HepG2 (cell line): ENCODE data around the gene TMEM258. TPM values are rescaled to one million over a fixed set of nuclear protein-coding genes. Genes with fewer than 3 reads are reported as not detected.

Experiments used
- DNMT1 ChIP-seq: sonication (generic); formaldehyde crosslinking; IDR thresholded peaks from 2 replicates; pipeline ENCODE4 v1.5.1; 2020; ENCODE audit warnings: mild to moderate bottlenecking, missing genetic modification reagents
- KAT2B ChIP-seq: fragments of 150-350 bp; IDR thresholded peaks from 2 replicates; pipeline ENCODE4 v1.6.1; 2014; ENCODE audit warnings: low read depth, low read length, borderline replicate concordance
- NRL ChIP-seq: sonication (generic); formaldehyde crosslinking; IDR thresholded peaks from 2 replicates; pipeline ENCODE4 v1.5.0; 2020; ENCODE audit warnings: missing genetic modification reagents, mild to moderate bottlenecking, moderate library complexity, borderline replicate concordance
- PTBP1 ChIP-seq: fragments of 200-400 bp; formaldehyde crosslinking; IDR thresholded peaks from 2 replicates; pipeline ENCODE4 v1.6.1; 2018; ENCODE audit warnings: low read length, low read depth; ENCODE audit not compliant: poor library complexity, severe bottlenecking
- ZFP36L1 ChIP-seq: sonication (generic); formaldehyde crosslinking; IDR thresholded peaks from 2 replicates; pipeline ENCODE4 v1.8.0; 2022; ENCODE audit warnings: mild to moderate bottlenecking, missing genetic modification reagents, moderate library complexity
- ZNF468 ChIP-seq: sonication (generic); formaldehyde crosslinking; IDR thresholded peaks from 2 replicates; pipeline ENCODE4 v1.8.0; 2022; ENCODE audit warnings: mild to moderate bottlenecking, moderate library complexity, missing genetic modification reagents
- ZNF607 ChIP-seq: sonication (generic); formaldehyde crosslinking; IDR thresholded peaks from 2 replicates; pipeline ENCODE4 v1.5.1; 2020; ENCODE audit warnings: missing genetic modification reagents, mild to moderate bottlenecking, borderline replicate concordance
- ZSCAN31 ChIP-seq: sonication (generic); formaldehyde crosslinking; IDR thresholded peaks from 2 replicates; pipeline ENCODE4 v1.5.0; 2020; ENCODE audit warnings: low read depth, mild to moderate bottlenecking, missing genetic modification reagents
- polyA plus RNA-seq, 8 experiments: library from polyadenylated mRNA; depleted of rRNA in 3 of 8; stranded (reverse) in 7 of 8; unstranded in 1 of 8; fragments of >200 nt; fragmentation: Illumina TruSeq in 4 of 8; extraction: Trizol in 4 of 8; gene quantifications; 2 replicates each; pipeline versions ENCODE4 v1.2.1 to v1.2.3, GENCODE V29; 2011 to 2016; ENCODE audit warnings: low read depth in 4 of 8, missing spikeins in 1 of 8, mixed read lengths in 1 of 8; ENCODE audit not compliant: insufficient read depth in 1 of 8
- total RNA-seq, 5 experiments: library from RNA; depleted of rRNA; stranded (reverse); fragments of >200 nt; fragmentation: Illumina TruSeq; extraction: Trizol; gene quantifications; 2 replicates each; pipeline ENCODE4 v1.2.3, GENCODE V29; 2016; ENCODE audit warnings: low read depth in 1 of 5
- TF ChIP-seq, protein P1 (sequence below): sonication (generic); formaldehyde crosslinking; IDR thresholded peaks from 2 replicates; pipeline ENCODE4 v1.4.0; 2020; ENCODE audit warnings: missing genetic modification reagents
- TF ChIP-seq, protein P2 (sequence below): fragments of 450-650 bp; IDR thresholded peaks from 2 replicates; pipeline ENCODE4 v1.6.1; 2016
- TF ChIP-seq, protein P3 (sequence below): sonication (generic); formaldehyde crosslinking; IDR thresholded peaks from 2 replicates; pipeline ENCODE4 v1.5.1; 2020; ENCODE audit warnings: mild to moderate bottlenecking, missing genetic modification reagents, moderate library complexity

Gene TMEM258
- total and polyA plus RNA-seq, 2 of the 13 experiments (the other 11 are each of a cell fraction or from before 2014, with no cell fraction given) = 175 to 424 TPM

DNA sequence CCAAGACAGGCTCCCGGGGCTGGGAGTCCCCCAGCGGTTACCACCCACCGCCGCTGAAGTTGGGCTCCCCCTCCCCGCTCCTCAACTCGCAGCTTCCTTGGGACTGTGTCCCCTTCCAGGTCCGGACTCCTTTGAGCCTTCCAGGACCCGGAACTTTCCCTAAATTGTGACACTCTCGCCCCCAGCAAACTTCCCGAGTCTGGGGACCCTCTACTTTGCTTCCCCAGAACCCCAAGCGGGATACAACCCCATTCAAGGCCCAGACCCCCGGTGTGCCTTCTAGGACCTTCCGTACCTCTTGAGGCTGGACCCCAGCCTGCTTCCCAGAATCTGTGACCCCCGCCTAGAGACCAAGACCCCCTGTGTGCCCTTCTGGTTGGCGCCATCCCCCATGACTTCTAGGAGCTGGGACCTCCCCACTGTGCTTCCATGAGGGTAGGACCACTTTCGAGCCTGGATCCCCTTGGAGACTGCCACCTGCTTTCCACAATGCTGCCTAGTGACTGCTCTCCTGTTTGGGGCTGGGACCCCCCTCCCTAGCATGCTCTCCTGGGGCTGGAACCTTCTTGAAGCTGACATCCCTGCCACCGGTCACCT, 39.4 kb downstream of the TMEM258 start (continued):
- TF ChIP-seq, protein P1, sequence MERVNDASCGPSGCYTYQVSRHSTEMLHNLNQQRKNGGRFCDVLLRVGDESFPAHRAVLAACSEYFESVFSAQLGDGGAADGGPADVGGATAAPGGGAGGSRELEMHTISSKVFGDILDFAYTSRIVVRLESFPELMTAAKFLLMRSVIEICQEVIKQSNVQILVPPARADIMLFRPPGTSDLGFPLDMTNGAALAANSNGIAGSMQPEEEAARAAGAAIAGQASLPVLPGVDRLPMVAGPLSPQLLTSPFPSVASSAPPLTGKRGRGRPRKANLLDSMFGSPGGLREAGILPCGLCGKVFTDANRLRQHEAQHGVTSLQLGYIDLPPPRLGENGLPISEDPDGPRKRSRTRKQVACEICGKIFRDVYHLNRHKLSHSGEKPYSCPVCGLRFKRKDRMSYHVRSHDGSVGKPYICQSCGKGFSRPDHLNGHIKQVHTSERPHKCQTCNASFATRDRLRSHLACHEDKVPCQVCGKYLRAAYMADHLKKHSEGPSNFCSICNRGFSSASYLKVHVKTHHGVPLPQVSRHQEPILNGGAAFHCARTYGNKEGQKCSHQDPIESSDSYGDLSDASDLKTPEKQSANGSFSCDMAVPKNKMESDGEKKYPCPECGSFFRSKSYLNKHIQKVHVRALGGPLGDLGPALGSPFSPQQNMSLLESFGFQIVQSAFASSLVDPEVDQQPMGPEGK (CRISPR knock-in tag) = 0 out of 2 replicates have a peak, but pooled peaks have one; percentile 4
- TF ChIP-seq ZSCAN31 (CRISPR knock-in tag) (0 out of 2 replicates have a peak, but pooled peaks have one; percentile 1), PTBP1 (no peak), KAT2B (no peak), ZFP36L1 (CRISPR knock-in tag) (0 out of 2 replicates have a peak, but pooled peaks have one; percentile 55), NRL (CRISPR knock-in tag) (peak; percentile 48; the same call in 1 of the 2 replicates), DNMT1 (CRISPR knock-in tag) (0 out of 2 replicates have a peak, but pooled peaks have one; percentile 34), ZNF468 (0 out of 2 replicates have a peak, but pooled peaks have one; percentile 42), ZNF607 (CRISPR knock-in tag) (0 out of 2 replicates have a peak, but pooled peaks have one; percentile 43)
- TF ChIP-seq, protein P2, sequence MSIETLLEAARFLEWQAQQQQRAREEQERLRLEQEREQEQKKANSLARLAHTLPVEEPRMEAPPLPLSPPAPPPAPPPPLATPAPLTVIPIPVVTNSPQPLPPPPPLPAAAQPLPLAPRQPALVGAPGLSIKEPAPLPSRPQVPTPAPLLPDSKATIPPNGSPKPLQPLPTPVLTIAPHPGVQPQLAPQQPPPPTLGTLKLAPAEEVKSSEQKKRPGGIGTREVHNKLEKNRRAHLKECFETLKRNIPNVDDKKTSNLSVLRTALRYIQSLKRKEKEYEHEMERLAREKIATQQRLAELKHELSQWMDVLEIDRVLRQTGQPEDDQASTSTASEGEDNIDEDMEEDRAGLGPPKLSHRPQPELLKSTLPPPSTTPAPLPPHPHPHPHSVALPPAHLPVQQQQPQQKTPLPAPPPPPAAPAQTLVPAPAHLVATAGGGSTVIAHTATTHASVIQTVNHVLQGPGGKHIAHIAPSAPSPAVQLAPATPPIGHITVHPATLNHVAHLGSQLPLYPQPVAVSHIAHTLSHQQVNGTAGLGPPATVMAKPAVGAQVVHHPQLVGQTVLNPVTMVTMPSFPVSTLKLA = no peak
- TF ChIP-seq, protein P3, sequence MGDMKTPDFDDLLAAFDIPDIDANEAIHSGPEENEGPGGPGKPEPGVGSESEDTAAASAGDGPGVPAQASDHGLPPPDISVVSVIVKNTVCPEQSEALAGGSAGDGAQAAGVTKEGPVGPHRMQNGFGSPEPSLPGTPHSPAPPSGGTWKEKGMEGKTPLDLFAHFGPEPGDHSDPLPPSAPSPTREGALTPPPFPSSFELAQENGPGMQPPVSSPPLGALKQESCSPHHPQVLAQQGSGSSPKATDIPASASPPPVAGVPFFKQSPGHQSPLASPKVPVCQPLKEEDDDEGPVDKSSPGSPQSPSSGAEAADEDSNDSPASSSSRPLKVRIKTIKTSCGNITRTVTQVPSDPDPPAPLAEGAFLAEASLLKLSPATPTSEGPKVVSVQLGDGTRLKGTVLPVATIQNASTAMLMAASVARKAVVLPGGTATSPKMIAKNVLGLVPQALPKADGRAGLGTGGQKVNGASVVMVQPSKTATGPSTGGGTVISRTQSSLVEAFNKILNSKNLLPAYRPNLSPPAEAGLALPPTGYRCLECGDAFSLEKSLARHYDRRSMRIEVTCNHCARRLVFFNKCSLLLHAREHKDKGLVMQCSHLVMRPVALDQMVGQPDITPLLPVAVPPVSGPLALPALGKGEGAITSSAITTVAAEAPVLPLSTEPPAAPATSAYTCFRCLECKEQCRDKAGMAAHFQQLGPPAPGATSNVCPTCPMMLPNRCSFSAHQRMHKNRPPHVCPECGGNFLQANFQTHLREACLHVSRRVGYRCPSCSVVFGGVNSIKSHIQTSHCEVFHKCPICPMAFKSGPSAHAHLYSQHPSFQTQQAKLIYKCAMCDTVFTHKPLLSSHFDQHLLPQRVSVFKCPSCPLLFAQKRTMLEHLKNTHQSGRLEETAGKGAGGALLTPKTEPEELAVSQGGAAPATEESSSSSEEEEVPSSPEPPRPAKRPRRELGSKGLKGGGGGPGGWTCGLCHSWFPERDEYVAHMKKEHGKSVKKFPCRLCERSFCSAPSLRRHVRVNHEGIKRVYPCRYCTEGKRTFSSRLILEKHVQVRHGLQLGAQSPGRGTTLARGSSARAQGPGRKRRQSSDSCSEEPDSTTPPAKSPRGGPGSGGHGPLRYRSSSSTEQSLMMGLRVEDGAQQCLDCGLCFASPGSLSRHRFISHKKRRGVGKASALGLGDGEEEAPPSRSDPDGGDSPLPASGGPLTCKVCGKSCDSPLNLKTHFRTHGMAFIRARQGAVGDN = peak; percentile 59
